T-helper 2 cell (primary cell): ENCODE results near the gene ENPP6.

Source experiments
- DNase-seq, 5 experiments: peaks; one replicate each; pipeline versions ENCODE4 v3.0.0 to v3.0.0-alpha.2; 2012 to 2022

ENPP6 gene

GRCh38 chr4:184189966-184190365, 27.7 kb downstream of the ENPP6 start:
- DNase-seq = no peak

- no peak for DNase-seq
These were observed 29.0 kb downstream of the ENPP6 start for GRCh38 chr4:184188443-184189400.

GRCh38 chr4:184177271-184177670, 40.4 kb downstream of the ENPP6 start:
- DNase-seq = no peak

GRCh38 chr4:184174571-184175488, 42.8 kb downstream of the ENPP6 start:
- no peak for DNase-seq

GRCh38 chr4:184171011-184171410, 46.7 kb downstream of the ENPP6 start:
- no peak for DNase-seq

- DNase-seq = no peak
These were observed 48.3 kb downstream of the ENPP6 start for GRCh38 chr4:184169225-184169867.

GRCh38 chr4:184168406-184169019, 49.2 kb downstream of the ENPP6 start:
- peak in 4 of 5 experiments; percentile 22 to 41 (median 28) for DNase-seq

GRCh38 chr4:184167576-184167975, 50.1 kb downstream of the ENPP6 start:
- DNase-seq = no peak

GRCh38 chr4:184166736-184167135, 50.9 kb downstream of the ENPP6 start:
- no peak for DNase-seq

- DNase-seq = no peak
These were observed 52.4 kb downstream of the ENPP6 start for GRCh38 chr4:184165291-184165690.

GRCh38 chr4:184163813-184164212, 53.9 kb downstream of the ENPP6 start:
- peak in 1 of 5 experiments; percentile 31 for DNase-seq

GRCh38 chr4:184162596-184162995, 55.1 kb downstream of the ENPP6 start:
- no peak for DNase-seq

GRCh38 chr4:184157322-184157721, 60.4 kb downstream of the ENPP6 start:
- no peak for DNase-seq

GRCh38 chr4:184156163-184156920, 61.3 kb downstream of the ENPP6 start:
- no peak for DNase-seq

- no peak for DNase-seq
These were observed 63.5 kb downstream of the ENPP6 start for GRCh38 chr4:184154199-184154598.

GRCh38 chr4:184153781-184154180, 63.9 kb downstream of the ENPP6 start:
- DNase-seq = no peak

GRCh38 chr4:184151988-184152485, 65.6 kb downstream of the ENPP6 start:
- DNase-seq = no peak

GRCh38 chr4:184150102-184150839, 67.4 kb downstream of the ENPP6 start:
- DNase-seq = no peak

GRCh38 chr4:184148738-184149637, 68.7 kb downstream of the ENPP6 start:
- no peak for DNase-seq
